GM23338 (cell line): ENCODE results near the gene ARID4A. TPM values are rescaled to one million over a fixed set of nuclear protein-coding genes. Genes with fewer than 3 reads are reported as not detected.

ENCODE experiments used
- CREB1 ChIP-seq: fragments of 250-450 bp; sonication (Bioruptor Pico); IDR thresholded peaks from 2 replicates; pipeline ENCODE4 v1.5.0; 2020; ENCODE audit warnings: low read depth, mild to moderate bottlenecking, moderate library complexity
- JUNB ChIP-seq: IDR thresholded peaks from one replicate; pipeline ENCODE4 v1.6.1; 2016; ENCODE audit warnings: antibody characterized with exemption; ENCODE audit not compliant: unreplicated experiment
- STAT1 ChIP-seq: IDR thresholded peaks from one replicate; pipeline ENCODE4 v1.6.1; 2016; ENCODE audit warnings: antibody characterized with exemption; ENCODE audit not compliant: unreplicated experiment
- ZNF114 ChIP-seq: fragments of 250-450 bp; sonication (Bioruptor Pico); IDR thresholded peaks from 2 replicates; pipeline ENCODE4 v1.5.0; 2020; ENCODE audit warnings: mild to moderate bottlenecking, moderate library complexity
- ZNF331 ChIP-seq: fragments of 250-450 bp; sonication (Bioruptor Pico); IDR thresholded peaks from 2 replicates; pipeline ENCODE4 v1.5.0; 2020; ENCODE audit warnings: low read depth, mild to moderate bottlenecking, moderate library complexity
- polyA plus RNA-seq: library from polyadenylated mRNA; unstranded; fragments of >200 nt; fragmentation: Nextera tagmentation; extraction: Ambion mirVana; gene quantifications from 2 replicates; pipeline ENCODE4 v1.2.1, GENCODE V29; 2016
- total RNA-seq: library from RNA; depleted of rRNA; stranded (reverse); fragments of >200 nt; shearing (Covaris generic); gene quantifications from 2 replicates; pipeline ENCODE4 v1.2.3, GENCODE V29; 2014
- TF ChIP-seq, protein P1 (sequence below): fragments of 250-450 bp; sonication (Bioruptor Pico); IDR thresholded peaks from 2 replicates; pipeline ENCODE4 v1.5.0; 2020; ENCODE audit warnings: mild to moderate bottlenecking, moderate library complexity
- TF ChIP-seq, protein P2 (sequence below): IDR thresholded peaks from one replicate; pipeline ENCODE4 v1.6.1; 2018; ENCODE audit warnings: antibody characterized with exemption; ENCODE audit not compliant: unreplicated experiment

Gene ARID4A
- total and polyA plus RNA-seq, 2 experiments from 2014 or later: 9.1 to 25.4 TPM

DNA sequence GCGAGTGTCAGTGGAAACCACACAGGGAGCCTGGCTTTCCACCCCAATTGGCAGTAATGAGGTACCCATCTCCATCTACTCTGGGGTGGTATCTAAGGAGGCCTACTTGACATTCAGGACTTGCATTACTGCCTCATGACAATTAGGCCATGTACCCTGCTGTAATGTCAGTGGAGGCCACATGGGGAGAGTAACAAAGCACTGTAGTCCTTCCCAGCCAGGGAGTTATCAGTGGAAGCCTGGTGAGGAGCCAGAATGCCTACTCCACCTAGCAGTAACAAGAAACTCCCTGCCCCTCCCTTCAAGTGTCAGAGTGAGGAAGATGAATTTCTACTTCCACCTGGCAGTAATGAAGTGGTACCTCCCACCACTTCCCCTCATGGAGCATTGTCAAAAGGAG, 116.5 kb downstream of the ARID4A start (continued):
- TF ChIP-seq, protein P1, sequence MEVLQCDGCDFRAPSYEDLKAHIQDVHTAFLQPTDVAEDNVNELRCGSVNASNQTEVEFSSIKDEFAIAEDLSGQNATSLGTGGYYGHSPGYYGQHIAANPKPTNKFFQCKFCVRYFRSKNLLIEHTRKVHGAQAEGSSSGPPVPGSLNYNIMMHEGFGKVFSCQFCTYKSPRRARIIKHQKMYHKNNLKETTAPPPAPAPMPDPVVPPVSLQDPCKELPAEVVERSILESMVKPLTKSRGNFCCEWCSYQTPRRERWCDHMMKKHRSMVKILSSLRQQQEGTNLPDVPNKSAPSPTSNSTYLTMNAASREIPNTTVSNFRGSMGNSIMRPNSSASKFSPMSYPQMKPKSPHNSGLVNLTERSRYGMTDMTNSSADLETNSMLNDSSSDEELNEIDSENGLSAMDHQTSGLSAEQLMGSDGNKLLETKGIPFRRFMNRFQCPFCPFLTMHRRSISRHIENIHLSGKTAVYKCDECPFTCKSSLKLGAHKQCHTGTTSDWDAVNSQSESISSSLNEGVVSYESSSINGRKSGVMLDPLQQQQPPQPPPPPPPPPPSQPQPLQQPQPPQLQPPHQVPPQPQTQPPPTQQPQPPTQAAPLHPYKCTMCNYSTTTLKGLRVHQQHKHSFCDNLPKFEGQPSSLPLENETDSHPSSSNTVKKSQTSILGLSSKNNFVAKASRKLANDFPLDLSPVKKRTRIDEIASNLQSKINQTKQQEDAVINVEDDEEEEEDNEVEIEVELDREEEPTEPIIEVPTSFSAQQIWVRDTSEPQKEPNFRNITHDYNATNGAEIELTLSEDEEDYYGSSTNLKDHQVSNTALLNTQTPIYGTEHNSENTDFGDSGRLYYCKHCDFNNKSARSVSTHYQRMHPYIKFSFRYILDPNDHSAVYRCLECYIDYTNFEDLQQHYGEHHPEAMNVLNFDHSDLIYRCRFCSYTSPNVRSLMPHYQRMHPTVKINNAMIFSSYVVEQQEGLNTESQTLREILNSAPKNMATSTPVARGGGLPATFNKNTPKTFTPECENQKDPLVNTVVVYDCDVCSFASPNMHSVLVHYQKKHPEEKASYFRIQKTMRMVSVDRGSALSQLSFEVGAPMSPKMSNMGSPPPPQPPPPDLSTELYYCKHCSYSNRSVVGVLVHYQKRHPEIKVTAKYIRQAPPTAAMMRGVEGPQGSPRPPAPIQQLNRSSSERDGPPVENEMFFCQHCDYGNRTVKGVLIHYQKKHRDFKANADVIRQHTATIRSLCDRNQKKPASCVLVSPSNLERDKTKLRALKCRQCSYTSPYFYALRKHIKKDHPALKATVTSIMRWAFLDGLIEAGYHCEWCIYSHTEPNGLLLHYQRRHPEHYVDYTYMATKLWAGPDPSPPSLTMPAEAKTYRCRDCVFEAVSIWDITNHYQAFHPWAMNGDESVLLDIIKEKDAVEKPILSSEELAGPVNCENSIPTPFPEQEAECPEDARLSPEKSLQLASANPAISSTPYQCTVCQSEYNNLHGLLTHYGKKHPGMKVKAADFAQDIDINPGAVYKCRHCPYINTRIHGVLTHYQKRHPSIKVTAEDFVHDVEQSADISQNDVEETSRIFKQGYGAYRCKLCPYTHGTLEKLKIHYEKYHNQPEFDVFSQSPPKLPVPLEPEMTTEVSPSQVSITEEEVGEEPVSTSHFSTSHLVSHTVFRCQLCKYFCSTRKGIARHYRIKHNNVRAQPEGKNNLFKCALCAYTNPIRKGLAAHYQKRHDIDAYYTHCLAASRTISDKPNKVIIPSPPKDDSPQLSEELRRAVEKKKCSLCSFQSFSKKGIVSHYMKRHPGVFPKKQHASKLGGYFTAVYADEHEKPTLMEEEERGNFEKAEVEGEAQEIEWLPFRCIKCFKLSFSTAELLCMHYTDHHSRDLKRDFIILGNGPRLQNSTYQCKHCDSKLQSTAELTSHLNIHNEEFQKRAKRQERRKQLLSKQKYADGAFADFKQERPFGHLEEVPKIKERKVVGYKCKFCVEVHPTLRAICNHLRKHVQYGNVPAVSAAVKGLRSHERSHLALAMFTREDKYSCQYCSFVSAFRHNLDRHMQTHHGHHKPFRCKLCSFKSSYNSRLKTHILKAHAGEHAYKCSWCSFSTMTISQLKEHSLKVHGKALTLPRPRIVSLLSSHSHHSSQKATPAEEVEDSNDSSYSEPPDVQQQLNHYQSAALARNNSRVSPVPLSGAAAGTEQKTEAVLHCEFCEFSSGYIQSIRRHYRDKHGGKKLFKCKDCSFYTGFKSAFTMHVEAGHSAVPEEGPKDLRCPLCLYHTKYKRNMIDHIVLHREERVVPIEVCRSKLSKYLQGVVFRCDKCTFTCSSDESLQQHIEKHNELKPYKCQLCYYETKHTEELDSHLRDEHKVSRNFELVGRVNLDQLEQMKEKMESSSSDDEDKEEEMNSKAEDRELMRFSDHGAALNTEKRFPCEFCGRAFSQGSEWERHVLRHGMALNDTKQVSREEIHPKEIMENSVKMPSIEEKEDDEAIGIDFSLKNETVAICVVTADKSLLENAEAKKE (CRISPR knock-in tag): no peak
- TF ChIP-seq CREB1 (CRISPR knock-in tag) (no peak), ZNF114 (CRISPR knock-in tag) (no peak), ZNF331 (CRISPR knock-in tag) (no peak), STAT1 (no peak), JUNB (no peak)
- TF ChIP-seq, protein P2, sequence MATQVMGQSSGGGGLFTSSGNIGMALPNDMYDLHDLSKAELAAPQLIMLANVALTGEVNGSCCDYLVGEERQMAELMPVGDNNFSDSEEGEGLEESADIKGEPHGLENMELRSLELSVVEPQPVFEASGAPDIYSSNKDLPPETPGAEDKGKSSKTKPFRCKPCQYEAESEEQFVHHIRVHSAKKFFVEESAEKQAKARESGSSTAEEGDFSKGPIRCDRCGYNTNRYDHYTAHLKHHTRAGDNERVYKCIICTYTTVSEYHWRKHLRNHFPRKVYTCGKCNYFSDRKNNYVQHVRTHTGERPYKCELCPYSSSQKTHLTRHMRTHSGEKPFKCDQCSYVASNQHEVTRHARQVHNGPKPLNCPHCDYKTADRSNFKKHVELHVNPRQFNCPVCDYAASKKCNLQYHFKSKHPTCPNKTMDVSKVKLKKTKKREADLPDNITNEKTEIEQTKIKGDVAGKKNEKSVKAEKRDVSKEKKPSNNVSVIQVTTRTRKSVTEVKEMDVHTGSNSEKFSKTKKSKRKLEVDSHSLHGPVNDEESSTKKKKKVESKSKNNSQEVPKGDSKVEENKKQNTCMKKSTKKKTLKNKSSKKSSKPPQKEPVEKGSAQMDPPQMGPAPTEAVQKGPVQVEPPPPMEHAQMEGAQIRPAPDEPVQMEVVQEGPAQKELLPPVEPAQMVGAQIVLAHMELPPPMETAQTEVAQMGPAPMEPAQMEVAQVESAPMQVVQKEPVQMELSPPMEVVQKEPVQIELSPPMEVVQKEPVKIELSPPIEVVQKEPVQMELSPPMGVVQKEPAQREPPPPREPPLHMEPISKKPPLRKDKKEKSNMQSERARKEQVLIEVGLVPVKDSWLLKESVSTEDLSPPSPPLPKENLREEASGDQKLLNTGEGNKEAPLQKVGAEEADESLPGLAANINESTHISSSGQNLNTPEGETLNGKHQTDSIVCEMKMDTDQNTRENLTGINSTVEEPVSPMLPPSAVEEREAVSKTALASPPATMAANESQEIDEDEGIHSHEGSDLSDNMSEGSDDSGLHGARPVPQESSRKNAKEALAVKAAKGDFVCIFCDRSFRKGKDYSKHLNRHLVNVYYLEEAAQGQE: no peak
